GM23338 (cell line): ENCODE data around the gene MESD. TPM values are rescaled to one million over a fixed set of nuclear protein-coding genes. Genes with fewer than 3 reads are reported as not detected.

ENCODE experiments used
- CREB1 ChIP-seq: fragments of 250-450 bp; sonication (Bioruptor Pico); IDR thresholded peaks from 2 replicates; pipeline ENCODE4 v1.5.0; 2020; ENCODE audit warnings: low read depth, mild to moderate bottlenecking, moderate library complexity
- EZH2 ChIP-seq: fragments of 200-600 bp; sonication (generic); IDR thresholded peaks from one replicate; pipeline ENCODE4 v1.8.0; 2017; ENCODE audit warnings: antibody characterized with exemption, mild to moderate bottlenecking, low read depth; ENCODE audit not compliant: unreplicated experiment
- EZH2phosphoT487 ChIP-seq: fragments of 200-600 bp; sonication (generic); IDR thresholded peaks from one replicate; pipeline ENCODE4 v1.8.1; 2018; ENCODE audit warnings: antibody characterized with exemption; ENCODE audit not compliant: unreplicated experiment
- NANOG ChIP-seq: IDR thresholded peaks from 2 replicates; pipeline ENCODE4 v1.6.1; 2016; ENCODE audit warnings: antibody characterized with exemption, borderline replicate concordance
- STAT1 ChIP-seq: IDR thresholded peaks from one replicate; pipeline ENCODE4 v1.6.1; 2016; ENCODE audit warnings: antibody characterized with exemption; ENCODE audit not compliant: unreplicated experiment
- ZNF114 ChIP-seq: fragments of 250-450 bp; sonication (Bioruptor Pico); IDR thresholded peaks from 2 replicates; pipeline ENCODE4 v1.5.0; 2020; ENCODE audit warnings: mild to moderate bottlenecking, moderate library complexity
- ZNF331 ChIP-seq: fragments of 250-450 bp; sonication (Bioruptor Pico); IDR thresholded peaks from 2 replicates; pipeline ENCODE4 v1.5.0; 2020; ENCODE audit warnings: low read depth, mild to moderate bottlenecking, moderate library complexity
- polyA plus RNA-seq: library from polyadenylated mRNA; unstranded; fragments of >200 nt; fragmentation: Nextera tagmentation; extraction: Ambion mirVana; gene quantifications from 2 replicates; pipeline ENCODE4 v1.2.1, GENCODE V29; 2016
- total RNA-seq: library from RNA; depleted of rRNA; stranded (reverse); fragments of >200 nt; shearing (Covaris generic); gene quantifications from 2 replicates; pipeline ENCODE4 v1.2.3, GENCODE V29; 2014
- TF ChIP-seq, protein P1 (sequence below): fragments of 250-450 bp; sonication (Bioruptor Pico); IDR thresholded peaks from 2 replicates; pipeline ENCODE4 v1.5.0; 2020; ENCODE audit warnings: mild to moderate bottlenecking, moderate library complexity
- TF ChIP-seq, protein P2 (sequence below), 2 experiments: fragments of 200-600 bp in 1 of 2; sonication (generic) in 1 of 2; conservative IDR thresholded peaks; 2 replicates each; pipeline versions ENCODE4 v1.5.1 to v1.6.1; 2016 to 2017; ENCODE audit warnings: antibody characterized with exemption in 2 of 2, low read depth in 2 of 2, mild to moderate bottlenecking in 2 of 2, moderate library complexity in 1 of 2

Gene MESD
- total and polyA plus RNA-seq, 2 experiments from 2014 or later: 25.6 to 52.7 TPM

DNA sequence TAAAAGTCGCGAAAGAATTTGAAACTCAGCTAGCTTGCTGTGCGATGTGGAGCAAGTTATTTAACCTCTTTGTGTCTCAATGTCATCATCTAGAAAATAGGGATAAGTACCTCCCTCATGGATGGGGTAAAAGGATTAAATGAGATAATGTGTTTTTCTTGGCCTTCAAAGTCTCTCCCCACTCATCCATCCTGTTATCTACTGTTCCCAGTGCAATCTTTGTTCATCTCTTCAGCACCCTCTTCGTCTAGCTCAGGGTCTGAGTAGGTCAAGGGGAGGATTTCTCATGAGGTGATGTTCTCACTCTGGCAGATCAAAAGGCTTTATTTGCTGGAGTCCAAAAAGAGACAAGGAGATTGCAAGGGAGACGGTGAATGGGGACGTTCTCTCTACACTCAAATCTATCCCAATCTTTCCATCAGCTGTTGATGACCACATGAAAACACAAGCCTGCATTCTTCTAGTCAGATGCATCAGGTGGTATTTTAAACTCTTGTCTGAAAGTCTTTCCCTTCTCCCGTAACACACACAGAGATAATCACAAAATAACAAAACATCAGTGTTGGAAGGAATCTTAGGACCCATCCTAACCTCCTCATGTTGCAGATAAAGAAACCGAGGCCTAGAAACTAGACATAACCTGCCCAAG lies 1.3 kb downstream of the MESD start (continued):
- TF ChIP-seq, protein P1, sequence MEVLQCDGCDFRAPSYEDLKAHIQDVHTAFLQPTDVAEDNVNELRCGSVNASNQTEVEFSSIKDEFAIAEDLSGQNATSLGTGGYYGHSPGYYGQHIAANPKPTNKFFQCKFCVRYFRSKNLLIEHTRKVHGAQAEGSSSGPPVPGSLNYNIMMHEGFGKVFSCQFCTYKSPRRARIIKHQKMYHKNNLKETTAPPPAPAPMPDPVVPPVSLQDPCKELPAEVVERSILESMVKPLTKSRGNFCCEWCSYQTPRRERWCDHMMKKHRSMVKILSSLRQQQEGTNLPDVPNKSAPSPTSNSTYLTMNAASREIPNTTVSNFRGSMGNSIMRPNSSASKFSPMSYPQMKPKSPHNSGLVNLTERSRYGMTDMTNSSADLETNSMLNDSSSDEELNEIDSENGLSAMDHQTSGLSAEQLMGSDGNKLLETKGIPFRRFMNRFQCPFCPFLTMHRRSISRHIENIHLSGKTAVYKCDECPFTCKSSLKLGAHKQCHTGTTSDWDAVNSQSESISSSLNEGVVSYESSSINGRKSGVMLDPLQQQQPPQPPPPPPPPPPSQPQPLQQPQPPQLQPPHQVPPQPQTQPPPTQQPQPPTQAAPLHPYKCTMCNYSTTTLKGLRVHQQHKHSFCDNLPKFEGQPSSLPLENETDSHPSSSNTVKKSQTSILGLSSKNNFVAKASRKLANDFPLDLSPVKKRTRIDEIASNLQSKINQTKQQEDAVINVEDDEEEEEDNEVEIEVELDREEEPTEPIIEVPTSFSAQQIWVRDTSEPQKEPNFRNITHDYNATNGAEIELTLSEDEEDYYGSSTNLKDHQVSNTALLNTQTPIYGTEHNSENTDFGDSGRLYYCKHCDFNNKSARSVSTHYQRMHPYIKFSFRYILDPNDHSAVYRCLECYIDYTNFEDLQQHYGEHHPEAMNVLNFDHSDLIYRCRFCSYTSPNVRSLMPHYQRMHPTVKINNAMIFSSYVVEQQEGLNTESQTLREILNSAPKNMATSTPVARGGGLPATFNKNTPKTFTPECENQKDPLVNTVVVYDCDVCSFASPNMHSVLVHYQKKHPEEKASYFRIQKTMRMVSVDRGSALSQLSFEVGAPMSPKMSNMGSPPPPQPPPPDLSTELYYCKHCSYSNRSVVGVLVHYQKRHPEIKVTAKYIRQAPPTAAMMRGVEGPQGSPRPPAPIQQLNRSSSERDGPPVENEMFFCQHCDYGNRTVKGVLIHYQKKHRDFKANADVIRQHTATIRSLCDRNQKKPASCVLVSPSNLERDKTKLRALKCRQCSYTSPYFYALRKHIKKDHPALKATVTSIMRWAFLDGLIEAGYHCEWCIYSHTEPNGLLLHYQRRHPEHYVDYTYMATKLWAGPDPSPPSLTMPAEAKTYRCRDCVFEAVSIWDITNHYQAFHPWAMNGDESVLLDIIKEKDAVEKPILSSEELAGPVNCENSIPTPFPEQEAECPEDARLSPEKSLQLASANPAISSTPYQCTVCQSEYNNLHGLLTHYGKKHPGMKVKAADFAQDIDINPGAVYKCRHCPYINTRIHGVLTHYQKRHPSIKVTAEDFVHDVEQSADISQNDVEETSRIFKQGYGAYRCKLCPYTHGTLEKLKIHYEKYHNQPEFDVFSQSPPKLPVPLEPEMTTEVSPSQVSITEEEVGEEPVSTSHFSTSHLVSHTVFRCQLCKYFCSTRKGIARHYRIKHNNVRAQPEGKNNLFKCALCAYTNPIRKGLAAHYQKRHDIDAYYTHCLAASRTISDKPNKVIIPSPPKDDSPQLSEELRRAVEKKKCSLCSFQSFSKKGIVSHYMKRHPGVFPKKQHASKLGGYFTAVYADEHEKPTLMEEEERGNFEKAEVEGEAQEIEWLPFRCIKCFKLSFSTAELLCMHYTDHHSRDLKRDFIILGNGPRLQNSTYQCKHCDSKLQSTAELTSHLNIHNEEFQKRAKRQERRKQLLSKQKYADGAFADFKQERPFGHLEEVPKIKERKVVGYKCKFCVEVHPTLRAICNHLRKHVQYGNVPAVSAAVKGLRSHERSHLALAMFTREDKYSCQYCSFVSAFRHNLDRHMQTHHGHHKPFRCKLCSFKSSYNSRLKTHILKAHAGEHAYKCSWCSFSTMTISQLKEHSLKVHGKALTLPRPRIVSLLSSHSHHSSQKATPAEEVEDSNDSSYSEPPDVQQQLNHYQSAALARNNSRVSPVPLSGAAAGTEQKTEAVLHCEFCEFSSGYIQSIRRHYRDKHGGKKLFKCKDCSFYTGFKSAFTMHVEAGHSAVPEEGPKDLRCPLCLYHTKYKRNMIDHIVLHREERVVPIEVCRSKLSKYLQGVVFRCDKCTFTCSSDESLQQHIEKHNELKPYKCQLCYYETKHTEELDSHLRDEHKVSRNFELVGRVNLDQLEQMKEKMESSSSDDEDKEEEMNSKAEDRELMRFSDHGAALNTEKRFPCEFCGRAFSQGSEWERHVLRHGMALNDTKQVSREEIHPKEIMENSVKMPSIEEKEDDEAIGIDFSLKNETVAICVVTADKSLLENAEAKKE (CRISPR knock-in tag): no peak
- TF ChIP-seq, protein P2, sequence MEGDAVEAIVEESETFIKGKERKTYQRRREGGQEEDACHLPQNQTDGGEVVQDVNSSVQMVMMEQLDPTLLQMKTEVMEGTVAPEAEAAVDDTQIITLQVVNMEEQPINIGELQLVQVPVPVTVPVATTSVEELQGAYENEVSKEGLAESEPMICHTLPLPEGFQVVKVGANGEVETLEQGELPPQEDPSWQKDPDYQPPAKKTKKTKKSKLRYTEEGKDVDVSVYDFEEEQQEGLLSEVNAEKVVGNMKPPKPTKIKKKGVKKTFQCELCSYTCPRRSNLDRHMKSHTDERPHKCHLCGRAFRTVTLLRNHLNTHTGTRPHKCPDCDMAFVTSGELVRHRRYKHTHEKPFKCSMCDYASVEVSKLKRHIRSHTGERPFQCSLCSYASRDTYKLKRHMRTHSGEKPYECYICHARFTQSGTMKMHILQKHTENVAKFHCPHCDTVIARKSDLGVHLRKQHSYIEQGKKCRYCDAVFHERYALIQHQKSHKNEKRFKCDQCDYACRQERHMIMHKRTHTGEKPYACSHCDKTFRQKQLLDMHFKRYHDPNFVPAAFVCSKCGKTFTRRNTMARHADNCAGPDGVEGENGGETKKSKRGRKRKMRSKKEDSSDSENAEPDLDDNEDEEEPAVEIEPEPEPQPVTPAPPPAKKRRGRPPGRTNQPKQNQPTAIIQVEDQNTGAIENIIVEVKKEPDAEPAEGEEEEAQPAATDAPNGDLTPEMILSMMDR (conservative IDR thresholded peaks at IDR 0.05; ENCODE audit: low read depth in 2 of 2): no peak
- TF ChIP-seq EZH2phosphoT487: no peak
- no peak for TF ChIP-seq EZH2
- TF ChIP-seq ZNF331 (CRISPR knock-in tag): no peak
- TF ChIP-seq ZNF114: no peak
- TF ChIP-seq NANOG: no peak
- no peak for TF ChIP-seq CREB1 (CRISPR knock-in tag)
- TF ChIP-seq STAT1: no peak
